C4-2B (cell line): ENCODE measurements around the gene KRTAP10-3.

Experiments used
- H3K27ac ChIP-seq: fragments of 450-650 bp; 2 replicates; pipeline ENCODE4 v1.5.1; 2017
- CTCF ChIP-seq: fragments of 450-650 bp; conservative IDR thresholded peaks from 2 replicates; pipeline ENCODE4 v1.5.1; 2017; ENCODE audit warnings: mild to moderate bottlenecking
- ZFX ChIP-seq: fragments of 450-650 bp; IDR thresholded peaks from 2 replicates; pipeline ENCODE4 v1.6.1; 2017

Gene KRTAP10-3

GRCh38 chr21:44571296-44571695 is 12.7 kb upstream of the KRTAP10-3 start:
- H3K27ac ChIP-seq = no peak overlapping the region
- TF ChIP-seq ZFX (no peak), CTCF (no peak)

GRCh38 chr21:44569861-44570517 is 11.4 kb upstream of the KRTAP10-3 start:
- TF ChIP-seq CTCF (no peak), ZFX (no peak)
- H3K27ac ChIP-seq = no peak overlapping the region

GRCh38 chr21:44568667-44569556 is 10.3 kb upstream of the KRTAP10-3 start:
- no peak overlapping the region for H3K27ac ChIP-seq

GRCh38 chr21:44568261-44568660 is 9.7 kb upstream of the KRTAP10-3 start:
- TF ChIP-seq ZFX (no peak), CTCF (no peak)
- no peak overlapping the region for H3K27ac ChIP-seq

More at GRCh38 chr21:44568667-44569556, 10.3 kb upstream of the KRTAP10-3 start:
- TF ChIP-seq ZFX (no peak), CTCF (no peak)

- H3K27ac ChIP-seq = no peak overlapping the region
- TF ChIP-seq CTCF (no peak), ZFX (no peak)
Measured at GRCh38 chr21:44567481-44568171, 9.0 kb upstream of the KRTAP10-3 start.

- TF ChIP-seq CTCF (no peak), ZFX (no peak)
- H3K27ac ChIP-seq = no peak overlapping the region
Measured at GRCh38 chr21:44566403-44566802, 7.8 kb upstream of the KRTAP10-3 start.
